CD4-positive, alpha-beta T cell treated with Interleukin-12 subunit alpha and Interleukin-12 subunit beta, for 1 hour (primary cell): ENCODE results near the gene TMEM164.

ENCODE experiments used
- DNase-seq: peaks from one replicate; pipeline ENCODE4 v3.0.0-alpha.2; 2020

Gene TMEM164

DNA sequence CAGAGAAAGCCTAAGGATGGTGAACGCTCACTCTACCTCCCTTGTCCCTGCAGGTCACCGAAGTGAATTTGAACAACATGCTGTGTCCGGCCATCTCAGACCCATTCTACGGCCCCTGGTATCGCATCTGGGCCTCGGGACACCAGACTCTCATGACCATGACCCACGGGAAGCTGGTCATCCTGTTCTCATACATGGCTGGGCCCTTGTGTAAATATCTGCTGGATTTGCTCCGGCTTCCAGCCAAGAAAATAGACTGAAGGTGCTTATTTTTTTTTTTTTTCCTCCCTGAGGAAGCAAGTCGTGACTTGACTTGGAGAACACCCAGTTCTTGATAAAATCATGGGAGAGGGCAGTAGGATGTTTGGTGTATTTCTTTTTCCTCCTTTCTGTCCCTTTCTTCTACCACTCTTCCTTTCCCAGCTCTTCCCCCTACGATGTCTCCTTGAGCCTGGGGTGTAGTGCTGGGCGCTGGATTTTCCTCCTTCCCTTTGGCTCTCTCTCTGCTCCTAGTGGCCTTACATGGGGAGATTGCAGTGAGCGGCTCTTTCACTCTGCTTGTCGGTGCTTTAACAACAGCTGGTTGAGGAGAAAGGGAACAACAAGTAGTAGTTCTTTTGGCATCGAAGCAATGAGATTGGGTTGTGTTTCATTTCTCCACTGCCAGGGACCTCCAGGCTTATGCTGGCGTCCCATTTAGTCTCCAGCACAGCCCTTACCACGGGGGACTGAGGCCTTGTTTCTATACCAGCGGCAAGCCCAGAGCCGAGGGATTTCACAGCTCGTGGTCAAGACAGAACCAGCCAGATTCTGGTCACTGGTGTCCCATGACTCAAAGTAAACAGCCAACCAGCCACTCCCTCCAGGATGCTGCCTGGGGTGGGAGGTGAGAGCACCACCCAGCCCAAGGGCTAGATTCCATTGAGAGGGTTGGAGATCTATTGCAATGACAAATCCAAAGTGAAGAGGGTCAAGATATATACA, 170.6 kb downstream of the TMEM164 start:
- no peak for DNase-seq

DNA sequence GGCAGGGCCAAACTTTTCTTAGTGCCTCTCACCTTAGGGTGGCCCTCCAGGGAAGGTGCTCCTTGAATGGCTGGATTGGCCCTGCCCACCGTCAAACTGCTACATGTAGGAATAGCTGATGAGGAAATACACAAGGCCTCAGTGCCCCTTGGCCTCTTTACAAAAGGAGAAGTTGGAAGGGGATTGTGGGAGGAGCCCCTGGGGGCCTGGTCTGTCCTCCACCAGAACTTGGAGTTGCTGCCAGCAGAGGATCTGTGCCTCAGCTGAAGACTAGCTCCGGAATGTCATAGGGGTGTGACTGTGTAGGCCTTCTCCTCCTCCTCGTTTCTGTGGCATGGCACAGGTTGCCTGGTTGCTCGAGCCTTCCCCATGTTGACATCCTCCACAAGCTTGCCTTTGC, 172.2 kb downstream of the TMEM164 start:
- no peak for DNase-seq

DNA sequence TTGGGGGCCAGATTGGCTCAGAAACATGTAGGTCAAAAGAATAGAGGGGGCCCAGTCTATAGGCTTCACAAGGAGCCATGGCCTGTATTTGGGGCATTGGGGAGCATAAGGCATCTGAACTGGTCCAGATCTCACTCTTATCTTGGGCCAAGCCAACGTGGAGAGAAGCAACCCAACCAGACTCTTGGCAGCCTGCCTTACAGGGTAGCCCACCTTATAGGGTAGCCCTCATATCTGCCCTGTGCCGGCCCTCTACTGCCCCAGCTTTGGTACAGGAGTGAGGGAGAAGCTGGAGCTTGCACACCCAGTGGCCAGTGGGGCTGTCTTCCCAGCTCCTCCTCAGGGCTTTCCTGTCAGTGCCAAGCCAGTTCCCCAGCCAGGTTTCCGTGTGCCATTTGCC, 172.8 kb downstream of the TMEM164 start:
- no peak for DNase-seq

DNA sequence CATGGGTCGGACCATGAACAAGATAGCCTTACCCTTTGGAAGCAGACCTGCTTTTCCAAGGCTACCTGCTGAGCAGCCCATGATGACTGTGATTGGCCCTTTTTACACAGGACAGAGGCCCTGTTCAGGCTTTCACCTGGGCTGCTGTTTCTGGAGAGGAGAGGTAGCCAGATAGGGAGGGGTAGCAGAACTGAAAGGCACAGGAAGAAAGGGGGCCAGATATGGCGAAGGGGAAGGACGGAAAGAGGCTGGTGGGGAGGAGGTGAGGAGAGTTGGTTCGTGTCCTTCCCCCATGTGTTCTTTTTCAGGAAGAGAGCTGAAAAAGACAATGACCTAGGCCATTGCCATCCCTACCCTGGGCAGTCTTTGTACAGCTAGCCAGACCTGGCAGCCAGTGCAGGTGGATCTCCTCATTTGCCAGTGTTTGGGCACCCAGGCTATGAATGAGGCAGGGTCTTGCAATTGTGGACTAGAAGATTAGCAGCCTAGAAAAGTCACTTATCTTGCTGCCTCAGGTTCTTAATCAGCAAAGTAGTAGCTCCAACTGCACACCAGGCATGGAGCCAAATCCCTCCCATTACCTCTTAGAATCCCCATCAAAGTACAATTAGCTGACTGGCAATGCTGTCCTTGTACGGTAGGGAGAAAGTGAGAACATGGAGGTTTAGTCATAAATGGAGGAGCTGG, 175.4 kb downstream of the TMEM164 start:
- no peak for DNase-seq

DNA sequence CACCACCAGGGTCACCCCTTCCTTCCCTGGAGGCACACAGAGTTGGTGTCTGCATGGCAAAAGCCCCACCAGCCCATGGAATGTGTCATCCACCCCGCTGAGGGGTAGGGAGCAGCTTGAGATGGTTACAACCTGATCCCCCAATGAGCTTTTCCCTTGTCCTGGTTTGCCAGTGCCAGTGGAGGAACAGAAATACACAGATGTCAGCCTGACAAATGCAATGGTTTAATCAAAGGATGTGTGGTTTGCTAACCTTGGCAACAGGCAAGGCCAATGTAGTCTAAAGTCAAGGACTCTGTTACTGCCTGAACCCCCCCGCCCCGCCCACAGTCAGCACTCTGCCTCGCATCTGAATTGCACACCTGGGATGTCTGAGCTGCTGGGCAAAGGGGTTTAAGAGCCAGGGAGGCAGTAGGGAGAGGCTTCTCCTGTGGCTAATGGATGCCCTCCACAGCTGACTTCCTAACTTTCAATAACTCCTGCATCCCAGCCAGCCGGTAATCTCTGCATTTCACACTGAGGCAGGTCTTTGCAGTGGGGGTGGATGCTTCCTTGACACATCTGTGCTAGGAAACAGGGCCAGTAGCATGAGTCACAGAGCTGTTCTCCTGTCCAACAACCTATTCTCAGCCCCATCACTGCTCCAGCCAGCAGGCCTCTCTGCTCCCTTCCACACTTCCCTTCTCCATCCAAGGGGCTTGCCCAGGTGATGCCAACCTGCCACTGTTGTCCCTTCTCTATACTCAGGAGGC, 177.4 kb downstream of the TMEM164 start:
- DNase-seq, result no peak

DNA sequence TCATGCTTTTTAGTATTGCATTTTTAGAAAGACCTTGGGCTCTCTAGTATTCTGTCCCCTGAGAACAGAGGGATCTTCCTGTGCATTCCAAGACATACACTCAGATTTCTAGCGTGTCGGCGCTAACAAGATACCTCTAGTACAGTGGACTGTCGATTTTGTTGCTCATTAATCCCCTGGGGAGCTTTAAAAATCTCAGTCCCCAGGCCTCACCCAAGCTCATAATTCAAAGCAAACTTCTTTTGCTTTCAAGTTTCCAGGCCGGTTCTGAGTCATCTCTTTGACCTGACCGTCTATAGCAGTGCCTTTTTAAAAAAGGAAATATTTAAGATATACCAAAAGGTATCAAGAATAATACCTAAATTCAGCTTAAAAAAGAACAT, 178.0 kb downstream of the TMEM164 start:
- DNase-seq, result no peak

DNA sequence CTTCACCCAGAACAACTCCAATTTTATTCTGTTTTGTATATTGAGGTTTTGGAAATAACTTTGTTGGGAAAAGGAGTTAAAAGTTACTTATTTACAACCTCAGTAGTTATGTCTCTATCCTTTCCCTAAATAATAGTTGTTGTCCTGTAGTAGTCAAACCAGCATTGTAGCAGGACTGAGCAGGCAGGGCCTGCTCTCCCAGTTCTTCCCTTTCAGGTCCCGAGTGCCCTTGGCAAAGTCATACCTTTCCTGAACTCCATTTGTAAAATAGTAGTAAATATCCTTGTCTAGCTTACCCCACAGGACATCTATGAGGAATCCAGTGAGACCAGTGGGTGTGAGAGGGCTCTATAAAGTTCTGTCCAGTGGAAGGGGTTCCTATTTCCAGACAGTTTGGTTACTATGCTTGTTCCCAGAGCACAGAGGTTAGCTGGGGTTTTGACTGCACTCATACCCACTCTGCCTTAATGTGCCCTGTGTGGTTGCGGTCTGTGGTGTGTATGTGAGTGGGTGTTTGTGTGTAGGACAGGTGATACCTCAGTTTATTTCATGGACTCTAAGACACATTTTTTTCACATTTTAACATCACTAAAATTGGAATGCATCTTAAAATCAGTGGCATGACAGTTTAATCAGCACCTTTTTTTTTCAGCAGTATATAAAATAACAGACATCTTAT, 178.7 kb downstream of the TMEM164 start:
- no peak for DNase-seq

DNA sequence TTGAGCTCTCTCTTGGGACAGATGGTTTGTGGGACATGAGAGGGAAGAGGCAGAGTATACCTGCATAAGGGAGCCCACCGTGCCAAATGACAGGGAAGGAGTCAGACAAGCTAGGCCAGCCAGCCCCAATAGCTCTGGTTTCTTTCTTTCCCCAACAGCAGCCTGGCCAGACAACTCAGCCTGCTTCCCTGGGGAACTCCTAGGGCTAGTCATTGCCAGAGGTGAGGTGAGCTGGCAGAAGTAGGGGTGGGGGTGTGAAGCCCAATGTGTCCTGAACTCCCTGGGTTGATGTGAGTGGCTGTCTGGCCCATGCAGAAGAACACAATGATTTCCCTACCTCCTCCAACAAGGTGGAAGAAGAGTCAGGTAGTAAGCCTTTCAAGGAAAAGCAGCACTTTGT, 179.4 kb downstream of the TMEM164 start:
- DNase-seq, result no peak

DNA sequence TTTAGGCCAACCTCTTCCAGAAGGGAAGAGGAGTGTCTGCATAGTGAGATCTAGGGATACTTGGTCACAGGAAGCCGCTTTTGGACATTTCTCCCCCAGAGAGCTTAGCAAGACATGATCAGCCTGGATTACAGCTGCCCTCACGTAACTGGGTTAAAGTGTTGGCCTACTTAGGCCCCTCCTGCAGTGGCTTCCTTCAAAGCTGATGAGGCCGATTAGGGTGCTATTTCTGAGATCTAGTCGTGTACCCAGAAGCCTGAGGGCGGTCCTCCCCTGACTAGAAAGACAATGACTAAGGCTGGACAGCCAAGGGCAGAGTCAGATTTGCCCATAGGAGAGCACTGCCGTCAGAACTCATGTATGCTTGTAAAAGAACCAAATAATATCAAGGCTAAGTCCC, 180.0 kb downstream of the TMEM164 start:
- no peak for DNase-seq

DNA sequence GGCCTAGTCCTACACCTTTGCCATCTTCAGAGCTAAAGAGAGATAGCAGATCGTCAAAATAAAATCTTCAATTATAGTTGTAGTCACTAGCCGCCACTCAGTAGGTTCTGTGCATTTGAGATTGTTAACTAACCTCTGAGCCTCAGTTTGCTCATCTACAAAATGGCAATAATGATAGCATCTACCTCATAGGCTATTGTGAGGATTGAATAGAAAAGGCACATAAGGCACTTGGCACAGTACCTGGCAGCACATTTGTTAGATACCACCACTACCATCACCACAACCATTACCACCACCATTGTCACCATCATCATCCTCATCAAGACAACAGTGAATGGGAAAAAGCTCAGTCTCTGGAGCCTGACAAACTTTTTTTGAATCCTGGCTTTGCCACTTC, 180.4 kb downstream of the TMEM164 start:
- no peak for DNase-seq

DNA sequence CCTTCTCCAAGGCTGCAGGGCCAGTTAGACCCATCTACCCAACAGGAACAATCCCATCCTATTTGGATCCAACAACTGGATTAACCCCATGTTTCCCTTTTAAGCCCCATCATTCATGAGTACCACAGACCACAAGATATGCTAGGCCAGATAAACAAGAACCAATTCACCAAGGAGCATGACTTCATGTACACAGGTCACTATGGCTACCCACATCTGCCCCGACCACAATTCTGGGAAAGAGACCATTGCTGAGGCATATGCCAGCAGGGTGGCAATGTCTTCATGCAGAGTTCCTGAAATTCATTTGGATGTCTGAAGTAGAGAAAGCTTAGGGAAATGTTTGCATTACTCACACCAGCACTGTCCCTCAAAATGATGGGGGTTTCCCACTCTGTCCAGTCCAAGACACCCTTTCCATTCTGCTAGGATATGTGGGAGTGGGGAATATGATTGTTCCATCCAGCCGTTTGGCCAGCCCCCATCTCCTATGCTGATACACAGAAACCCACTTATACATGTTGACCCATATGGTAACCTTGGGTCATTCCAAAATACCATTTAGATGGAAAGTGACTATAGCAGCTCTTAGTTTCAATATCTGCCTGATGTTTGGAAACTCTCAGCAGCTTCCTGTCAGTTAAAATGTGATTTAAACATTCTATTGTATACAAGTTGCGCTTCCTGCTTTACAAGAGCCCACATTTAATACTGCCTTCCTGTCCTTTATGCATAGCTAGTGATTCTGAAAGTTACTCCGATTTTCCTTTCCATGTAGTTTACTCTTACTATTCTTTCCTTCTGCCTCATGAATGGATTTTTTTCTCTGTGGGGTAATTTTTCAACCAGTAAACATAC, 186.0 kb downstream of the TMEM164 start:
- no peak for DNase-seq

DNA sequence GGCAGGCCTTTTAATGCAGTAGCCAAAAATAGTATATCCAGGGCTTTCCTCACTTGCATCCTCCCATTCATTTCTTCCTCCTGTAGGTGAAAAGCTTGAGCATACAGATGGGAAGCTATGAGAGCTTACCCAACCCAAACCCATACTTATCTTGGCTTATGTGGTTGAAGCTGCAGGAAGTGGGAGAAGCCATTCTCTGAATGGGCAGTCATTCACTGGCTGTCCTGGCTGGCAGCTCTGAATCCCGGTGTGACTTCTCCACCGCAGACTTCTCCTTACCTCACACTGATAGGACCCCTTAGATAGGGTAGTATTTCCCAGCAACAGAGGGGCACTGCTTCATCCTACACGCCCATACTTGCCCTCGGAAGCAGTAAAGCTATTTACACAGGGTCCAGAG, 189.6 kb downstream of the TMEM164 start:
- no peak for DNase-seq

DNA sequence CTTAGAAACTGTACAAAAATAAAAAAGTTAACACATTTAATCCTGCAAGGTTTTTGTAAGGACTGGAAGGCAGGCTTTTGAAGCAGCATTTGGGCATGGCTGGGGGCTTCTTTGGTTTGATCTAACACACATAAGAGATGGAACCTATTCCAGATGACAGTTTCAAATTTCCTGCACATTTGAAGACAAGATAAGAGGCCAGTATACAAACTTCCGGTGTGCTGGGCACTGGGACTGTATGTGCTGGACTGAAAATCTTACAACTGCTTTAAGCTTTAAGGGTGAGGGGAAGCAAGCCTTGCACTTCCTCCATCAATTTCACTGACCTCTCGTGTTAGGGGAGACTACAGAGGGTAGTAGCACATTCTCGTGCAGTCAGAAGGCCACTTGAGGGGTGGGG, 192.1 kb downstream of the TMEM164 start:
- no peak for DNase-seq

DNA sequence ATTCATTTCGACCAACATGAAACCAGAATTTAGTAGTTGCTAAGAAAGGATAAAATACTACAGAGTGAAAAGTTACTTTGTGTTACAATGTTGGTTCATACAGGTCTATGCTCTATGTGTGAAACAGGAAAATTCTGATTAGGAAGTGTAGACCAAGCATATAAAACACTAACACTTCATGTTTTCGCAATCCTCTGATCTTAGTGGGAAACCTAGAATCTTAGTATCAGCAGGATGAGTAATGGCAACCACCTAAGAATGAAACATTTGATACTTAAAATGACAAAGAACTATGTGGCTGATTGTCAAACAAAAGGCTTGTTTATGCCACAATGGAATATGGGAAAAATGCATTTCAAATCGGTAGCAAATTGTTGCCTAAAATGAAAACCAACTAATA, 198.9 kb downstream of the TMEM164 start:
- no peak for DNase-seq

DNA sequence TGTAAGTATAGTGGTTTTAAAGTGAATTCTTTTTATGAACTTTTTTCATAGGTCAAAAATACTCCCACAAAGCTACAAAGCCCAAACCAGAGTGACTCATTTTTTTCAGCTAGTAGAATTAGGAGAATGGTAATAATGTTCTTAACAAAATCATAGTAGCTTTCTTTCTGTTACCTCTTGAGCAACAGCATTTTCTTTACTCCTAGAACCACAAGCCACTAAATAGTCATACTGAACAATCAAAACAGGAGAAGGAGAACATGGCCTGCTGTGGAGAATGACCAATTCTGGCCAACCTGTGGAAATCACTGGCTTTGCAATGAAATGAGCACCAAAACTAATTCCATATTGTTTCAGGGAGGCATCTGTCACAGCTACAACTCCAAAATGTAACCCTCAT, 202.1 kb downstream of the TMEM164 start:
- no peak for DNase-seq

DNA sequence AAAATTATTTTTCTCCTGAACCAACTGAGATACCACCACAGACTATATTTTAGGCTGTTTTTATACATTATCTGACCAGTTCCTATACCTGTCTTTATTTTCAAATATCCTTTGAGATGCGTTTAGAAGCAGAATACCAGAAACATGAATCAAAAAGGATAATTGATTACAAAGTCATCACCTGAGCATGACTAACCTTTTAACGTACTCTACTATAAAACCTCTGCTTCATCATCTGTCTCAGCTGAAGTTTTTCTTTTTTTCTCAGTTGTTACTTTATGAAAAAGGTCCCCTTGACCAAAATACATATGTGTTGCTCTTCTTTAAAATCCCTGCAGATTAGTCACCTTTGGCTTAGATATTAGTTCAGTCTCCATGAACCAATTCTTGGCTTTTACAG, 205.2 kb downstream of the TMEM164 start:
- DNase-seq, result no peak

DNA sequence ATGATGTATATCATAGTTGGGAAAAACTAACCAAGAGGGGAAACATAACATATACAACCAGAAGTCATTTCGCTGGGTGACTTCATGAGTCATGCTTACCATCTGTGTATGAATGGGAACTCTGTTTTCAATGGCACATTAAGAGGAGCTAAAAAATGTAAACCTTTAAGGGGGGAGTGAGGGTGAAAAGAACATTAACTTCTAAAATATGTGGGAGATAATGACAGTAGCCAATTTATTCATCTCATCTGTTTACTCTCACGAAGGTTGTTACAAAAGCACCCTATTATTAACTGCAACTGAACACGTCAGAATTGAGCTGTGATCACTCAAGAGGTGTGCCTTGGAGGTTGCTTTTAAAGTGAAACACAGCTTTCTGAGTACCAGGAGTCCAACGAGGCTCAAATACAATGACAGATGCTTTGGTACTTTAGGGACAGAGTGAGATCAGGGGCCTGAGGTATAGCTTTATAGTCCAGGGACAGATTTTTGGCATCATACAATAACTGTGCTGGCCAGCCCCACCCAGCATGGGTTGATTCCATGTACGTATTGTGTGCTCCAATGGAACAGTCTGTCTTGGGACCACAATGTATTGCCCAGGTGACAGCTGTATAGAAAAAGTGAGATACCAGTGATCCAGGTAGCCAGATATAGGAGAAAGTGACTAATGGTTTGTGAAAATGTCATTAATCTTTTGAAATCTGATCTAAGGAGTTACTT, 207.7 kb downstream of the TMEM164 start:
- no peak for DNase-seq

DNA sequence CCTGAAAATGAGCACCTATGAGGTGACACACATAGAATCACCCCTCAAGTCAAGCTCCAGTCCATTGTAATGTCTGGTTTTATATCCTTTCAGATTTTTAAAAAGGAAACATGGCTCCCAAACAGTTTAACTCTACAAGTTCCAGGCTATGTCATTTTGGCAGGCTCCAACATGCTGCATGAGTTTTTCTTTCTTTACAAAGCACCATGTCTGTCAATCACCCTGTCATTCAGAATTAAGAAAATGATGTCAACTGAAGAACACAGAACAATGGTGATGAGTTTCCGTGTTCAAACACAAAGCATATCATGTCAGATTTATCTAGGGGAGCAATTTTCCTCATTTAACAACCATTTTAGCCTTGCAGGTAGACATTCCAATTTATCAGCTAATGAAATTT, 208.4 kb downstream of the TMEM164 start:
- no peak for DNase-seq

DNA sequence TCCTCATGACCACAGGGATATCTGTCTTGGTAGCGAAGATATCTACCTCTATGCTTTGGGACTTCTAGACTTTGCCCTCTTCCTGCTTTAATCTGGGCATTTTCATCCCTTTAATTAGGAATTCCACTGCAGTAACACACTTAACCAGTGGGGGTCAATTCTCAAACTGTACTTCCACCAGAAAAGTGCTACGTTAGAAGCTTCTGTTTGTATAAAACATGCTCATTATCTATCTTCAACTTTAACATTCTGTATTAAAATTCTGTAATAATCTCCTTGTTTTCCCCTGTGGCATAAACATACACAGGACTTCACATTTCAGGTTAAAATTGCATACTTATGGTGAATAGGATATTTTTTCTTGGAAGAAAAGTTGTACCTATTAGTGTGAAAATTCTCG, 209.4 kb downstream of the TMEM164 start:
- DNase-seq, result no peak

DNA sequence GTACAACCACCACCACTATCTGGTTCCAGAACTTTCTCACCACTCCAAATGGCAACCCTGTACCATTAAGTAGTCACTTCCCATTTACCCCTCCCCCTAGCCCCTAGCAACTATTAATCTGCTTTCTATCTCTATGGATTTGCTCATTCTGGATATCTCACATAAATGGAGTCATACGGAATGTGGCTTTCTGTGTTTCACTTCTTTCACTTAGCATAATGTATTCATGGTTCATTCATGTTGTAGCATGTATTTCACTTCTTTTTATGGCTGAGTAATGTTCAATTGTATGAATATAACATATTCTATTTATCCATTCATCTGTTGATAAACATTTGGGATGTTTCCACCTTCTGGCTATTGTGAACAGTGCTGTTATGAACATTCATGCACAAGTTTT, 210.3 kb downstream of the TMEM164 start:
- DNase-seq, result no peak

DNA sequence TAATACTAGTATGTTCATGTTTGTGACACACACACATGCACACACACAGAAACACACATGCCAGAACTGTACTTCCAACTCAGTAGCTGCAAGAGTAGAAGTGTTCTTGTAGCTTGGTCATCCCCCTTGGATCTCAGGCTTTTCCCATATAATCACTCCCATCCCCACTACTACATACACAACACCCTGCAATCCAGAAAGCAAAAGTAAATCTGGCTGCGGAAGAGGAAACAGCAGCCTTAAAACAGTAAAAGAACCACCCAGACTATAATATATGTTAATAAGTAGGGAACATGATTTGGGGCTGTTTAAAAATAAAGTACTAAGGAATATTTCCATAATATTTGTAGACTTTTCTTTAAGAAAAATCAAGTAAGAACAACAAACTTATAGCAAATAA, 211.8 kb downstream of the TMEM164 start:
- no peak for DNase-seq
